ENCODE measurements around the gene OR51F1. TPM values are rescaled to one million over a fixed set of nuclear protein-coding genes. Genes with fewer than 3 reads are reported as not detected.

Gene OR51F1
- total RNA-seq, 1 donor from 2014 or later, result not detected

DNA sequence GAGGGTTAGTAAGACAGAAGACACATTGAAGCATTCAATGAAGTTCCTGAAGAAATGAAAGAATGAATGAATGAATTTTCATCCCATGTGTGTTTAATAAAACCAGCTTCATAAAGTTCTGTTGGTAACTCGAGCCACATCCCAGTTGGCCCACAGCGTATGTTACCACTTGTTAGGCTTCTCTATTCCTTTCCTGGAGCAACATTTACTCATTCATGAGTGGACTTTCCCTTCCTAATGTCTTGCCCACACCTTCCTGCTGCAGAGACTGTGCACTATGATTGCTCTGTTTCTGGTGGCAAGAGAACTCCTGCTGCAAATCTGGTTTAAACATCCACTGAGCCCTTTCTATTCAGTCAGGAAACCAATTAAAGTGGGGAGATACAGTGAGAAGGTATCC, 27.5 kb upstream of the OR51F1 start:
- intact Hi-C loops (cut with DNase I), result no loop called here
- no peaks in the 10 kb centered on the region for H3K27me3 ChIP-seq (ENCODE audit: low read depth)
- no peaks in the 10 kb centered on the region for H3K9me3 ChIP-seq
- H3K27ac ChIP-seq, result no peak overlapping the region
- no peaks in the 10 kb centered on the region for H3K4me1 ChIP-seq
- ATAC-seq (no peak), DNase-seq (no peak)
- TF ChIP-seq, protein P1, sequence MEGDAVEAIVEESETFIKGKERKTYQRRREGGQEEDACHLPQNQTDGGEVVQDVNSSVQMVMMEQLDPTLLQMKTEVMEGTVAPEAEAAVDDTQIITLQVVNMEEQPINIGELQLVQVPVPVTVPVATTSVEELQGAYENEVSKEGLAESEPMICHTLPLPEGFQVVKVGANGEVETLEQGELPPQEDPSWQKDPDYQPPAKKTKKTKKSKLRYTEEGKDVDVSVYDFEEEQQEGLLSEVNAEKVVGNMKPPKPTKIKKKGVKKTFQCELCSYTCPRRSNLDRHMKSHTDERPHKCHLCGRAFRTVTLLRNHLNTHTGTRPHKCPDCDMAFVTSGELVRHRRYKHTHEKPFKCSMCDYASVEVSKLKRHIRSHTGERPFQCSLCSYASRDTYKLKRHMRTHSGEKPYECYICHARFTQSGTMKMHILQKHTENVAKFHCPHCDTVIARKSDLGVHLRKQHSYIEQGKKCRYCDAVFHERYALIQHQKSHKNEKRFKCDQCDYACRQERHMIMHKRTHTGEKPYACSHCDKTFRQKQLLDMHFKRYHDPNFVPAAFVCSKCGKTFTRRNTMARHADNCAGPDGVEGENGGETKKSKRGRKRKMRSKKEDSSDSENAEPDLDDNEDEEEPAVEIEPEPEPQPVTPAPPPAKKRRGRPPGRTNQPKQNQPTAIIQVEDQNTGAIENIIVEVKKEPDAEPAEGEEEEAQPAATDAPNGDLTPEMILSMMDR (IDR thresholded peaks at IDR 0.05), result no peak
- no peak overlapping the region for H3K4me3 ChIP-seq
- H3K36me3 ChIP-seq, result no peaks in the 10 kb centered on the region

DNA sequence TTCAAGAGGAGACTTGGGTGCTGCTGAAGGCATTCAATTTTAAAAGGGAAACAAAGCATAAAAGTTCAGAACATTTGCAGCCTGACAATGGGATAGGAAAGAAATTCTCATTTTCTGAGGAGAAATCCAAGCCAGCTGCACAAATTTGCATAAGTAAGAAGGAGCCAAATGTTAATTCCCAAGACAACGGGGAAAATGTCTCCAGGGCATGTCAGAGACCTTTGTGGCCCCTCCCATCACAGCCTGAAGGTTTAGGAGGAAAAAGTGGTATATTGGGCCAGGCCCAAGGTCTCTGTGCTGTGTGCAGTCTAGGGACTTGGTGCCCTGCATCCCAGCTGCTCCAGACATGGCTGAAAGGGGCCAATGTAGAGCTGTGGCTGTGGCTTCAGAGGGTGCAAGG, 12.7 kb upstream of the OR51F1 start:
- no peak overlapping the region for H3K27ac ChIP-seq
- no peaks in the 10 kb centered on the region for H3K27me3 ChIP-seq (ENCODE audit: low read depth)
- H3K9me3 ChIP-seq, result no peaks in the 10 kb centered on the region
- no peak overlapping the region for H3K4me3 ChIP-seq
- no peaks in the 10 kb centered on the region for H3K36me3 ChIP-seq
- DNase-seq, result no peak
- TF ChIP-seq, protein P1 (IDR thresholded peaks at IDR 0.05), result no peak
- ATAC-seq, result no peak
- H3K4me1 ChIP-seq, result no peaks in the 10 kb centered on the region
- intact Hi-C loops (cut with DNase I), result no loop called here

DNA sequence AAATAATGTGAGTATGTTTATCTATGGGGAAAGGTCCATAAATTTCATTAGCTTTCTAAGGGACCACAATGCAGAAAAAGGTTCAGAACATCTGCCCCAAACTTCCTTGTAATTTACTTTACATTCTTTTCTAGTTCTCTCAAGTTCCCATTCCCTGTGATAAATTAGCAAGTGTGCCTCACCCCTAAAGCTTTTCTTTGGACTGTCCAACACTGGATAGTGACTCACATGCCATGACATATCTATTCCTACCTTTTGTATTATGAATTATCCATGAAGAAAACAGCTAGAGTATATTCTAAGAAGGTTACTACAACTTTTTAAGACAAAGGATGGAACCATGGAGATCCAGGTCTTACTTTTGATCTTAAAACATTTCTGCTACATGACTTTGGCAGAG, 1.6 kb downstream of the OR51F1 start:
- Histone ChIP-seq H3K27ac (no peak overlapping the region), H3K27me3 (ENCODE audit: low read depth) (no peaks in the 10 kb centered on the region), H3K9me3 (no peaks in the 10 kb centered on the region), H3K4me3 (no peak overlapping the region), H3K36me3 (no peaks in the 10 kb centered on the region), H3K4me1 (no peaks in the 10 kb centered on the region)
- ATAC-seq, result no peak
- intact Hi-C loops (cut with DNase I), result no loop called here
- TF ChIP-seq, protein P1 (IDR thresholded peaks at IDR 0.05), result no peak
- no peak for DNase-seq

DNA sequence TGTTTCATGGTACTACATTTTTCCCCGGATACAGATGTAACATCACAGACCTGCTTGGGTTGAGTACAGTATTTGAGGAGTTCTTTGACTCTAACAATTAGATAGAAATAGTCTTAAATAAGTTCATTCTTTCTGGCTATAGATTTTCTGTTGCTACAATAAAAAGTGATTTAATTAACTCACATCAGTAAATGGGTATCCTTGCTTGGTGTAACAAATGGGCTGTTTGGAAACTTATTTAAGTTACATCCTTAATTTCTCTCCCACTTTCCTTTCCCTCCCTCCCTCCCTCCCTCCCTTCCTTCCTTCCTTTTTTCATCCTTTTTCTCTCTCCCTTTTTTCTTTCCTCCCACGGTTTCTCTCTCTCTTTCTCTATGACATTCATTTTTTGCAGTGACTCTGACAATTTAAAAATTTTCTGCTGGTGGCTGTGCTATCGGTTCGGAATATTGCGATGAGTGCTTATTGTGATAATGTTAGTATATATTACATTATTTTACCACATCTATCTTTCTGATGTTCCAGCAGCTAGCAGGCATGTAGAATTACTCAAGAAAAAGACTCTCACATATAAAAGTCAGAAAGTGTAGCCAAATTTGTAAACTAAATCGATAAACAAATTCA, 3.2 kb downstream of the OR51F1 start:
- Histone ChIP-seq H3K9me3 (no peaks in the 10 kb centered on the region), H3K4me3 (no peak overlapping the region), H3K4me1 (no peaks in the 10 kb centered on the region), H3K27ac (no peak overlapping the region), H3K27me3 (ENCODE audit: low read depth) (no peaks in the 10 kb centered on the region), H3K36me3 (no peaks in the 10 kb centered on the region)
- intact Hi-C loops (cut with DNase I), result no loop called here
- DNase-seq (no peak), ATAC-seq (no peak)
- TF ChIP-seq, protein P1 (IDR thresholded peaks at IDR 0.05), result no peak

DNA sequence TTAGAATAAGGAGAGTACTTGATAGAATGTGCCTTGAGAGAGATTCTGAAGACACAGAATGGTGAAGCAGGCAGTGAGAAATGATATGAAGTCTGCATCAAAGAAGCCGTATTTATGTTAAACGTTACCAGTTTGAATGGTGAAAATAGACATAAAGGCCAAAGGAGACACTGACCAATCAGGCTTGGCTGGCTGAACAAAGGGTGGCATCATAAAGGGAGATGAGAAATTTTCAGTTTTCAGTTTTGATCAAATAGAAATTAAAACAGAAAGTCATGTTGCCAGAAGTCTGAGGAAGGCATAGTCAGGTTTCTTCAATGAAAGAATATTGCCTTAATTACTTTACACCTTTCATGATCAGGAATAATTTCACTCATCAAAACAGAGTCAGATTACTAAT, 6.6 kb downstream of the OR51F1 start:
- Histone ChIP-seq H3K9me3 (no peaks in the 10 kb centered on the region), H3K4me1 (no peaks in the 10 kb centered on the region), H3K4me3 (no peak overlapping the region), H3K27ac (no peak overlapping the region), H3K27me3 (ENCODE audit: low read depth) (no peaks in the 10 kb centered on the region), H3K36me3 (no peaks in the 10 kb centered on the region)
- ATAC-seq, result no peak
- DNase-seq, result no peak
- intact Hi-C loops (cut with DNase I), result no loop called here
- TF ChIP-seq, protein P1 (IDR thresholded peaks at IDR 0.05), result no peak

Measured in lower lobe of right lung (tissue), 2 donors.